IMR-90 (cell line): Measurements from ENCODE around the gene PIGZ.

Experiments
- CEBPB ChIP-seq: IDR thresholded peaks from 2 replicates; pipeline ENCODE4 v1.6.1; 2012; ENCODE audit warnings: low read depth, low read length, improper control_type of control experiment
- CHD1 ChIP-seq: IDR thresholded peaks from 2 replicates; pipeline ENCODE4 v1.6.1; 2012; ENCODE audit warnings: low read depth, low read length, improper control_type of control experiment
- FOS ChIP-seq: fragments of 150-350 bp; IDR thresholded peaks from 2 replicates; pipeline ENCODE4 v1.6.1; 2016; ENCODE audit warnings: low read depth, low read length
- MAFK ChIP-seq: IDR thresholded peaks from 2 replicates; pipeline ENCODE4 v1.6.1; 2012; ENCODE audit warnings: low read depth, low read length, improper control_type of control experiment
- MAZ ChIP-seq: IDR thresholded peaks from 2 replicates; pipeline ENCODE4 v1.6.1; 2012; ENCODE audit warnings: low read depth, mild to moderate bottlenecking, low read length, improper control_type of control experiment, moderate library complexity, borderline replicate concordance
- NFE2L2 ChIP-seq: fragments of 150-350 bp; IDR thresholded peaks from 2 replicates; pipeline ENCODE4 v1.6.1; 2016; ENCODE audit warnings: low read depth, mild to moderate bottlenecking, low read length
- POLR2A ChIP-seq: IDR thresholded peaks from 2 replicates; pipeline ENCODE4 v1.6.1; 2012; ENCODE audit warnings: mild to moderate bottlenecking, low read depth, low read length
- RCOR1 ChIP-seq: IDR thresholded peaks from 2 replicates; pipeline ENCODE4 v1.6.1; 2012; ENCODE audit warnings: mild to moderate bottlenecking, low read length, improper control_type of control experiment; ENCODE audit not compliant: insufficient replicate concordance
- TF ChIP-seq, protein P1 (sequence below): conservative IDR thresholded peaks from 2 replicates; pipeline ENCODE4 v1.5.1; 2012; ENCODE audit warnings: mild to moderate bottlenecking, low read depth, low read length, improper control_type of control experiment

DNA sequence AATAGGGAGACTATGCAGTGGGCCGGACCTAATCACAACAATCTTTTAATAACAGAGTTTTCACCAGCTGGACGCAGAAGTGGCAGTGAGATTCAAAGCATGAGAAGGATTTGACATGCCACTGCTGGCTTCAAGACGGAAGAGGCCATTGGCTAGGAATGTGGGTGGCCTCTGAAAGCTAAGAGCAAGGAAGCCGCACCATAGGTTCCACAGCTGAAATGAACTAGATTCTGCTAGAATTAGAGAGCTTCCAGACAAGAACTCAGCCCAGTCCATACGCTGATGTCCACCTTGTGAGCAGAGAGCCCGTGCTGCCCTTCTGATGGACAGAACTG is 19.4 kb downstream of the PIGZ start:
- no peak for TF ChIP-seq POLR2A
- TF ChIP-seq CEBPB: no peak
- TF ChIP-seq, protein P1, sequence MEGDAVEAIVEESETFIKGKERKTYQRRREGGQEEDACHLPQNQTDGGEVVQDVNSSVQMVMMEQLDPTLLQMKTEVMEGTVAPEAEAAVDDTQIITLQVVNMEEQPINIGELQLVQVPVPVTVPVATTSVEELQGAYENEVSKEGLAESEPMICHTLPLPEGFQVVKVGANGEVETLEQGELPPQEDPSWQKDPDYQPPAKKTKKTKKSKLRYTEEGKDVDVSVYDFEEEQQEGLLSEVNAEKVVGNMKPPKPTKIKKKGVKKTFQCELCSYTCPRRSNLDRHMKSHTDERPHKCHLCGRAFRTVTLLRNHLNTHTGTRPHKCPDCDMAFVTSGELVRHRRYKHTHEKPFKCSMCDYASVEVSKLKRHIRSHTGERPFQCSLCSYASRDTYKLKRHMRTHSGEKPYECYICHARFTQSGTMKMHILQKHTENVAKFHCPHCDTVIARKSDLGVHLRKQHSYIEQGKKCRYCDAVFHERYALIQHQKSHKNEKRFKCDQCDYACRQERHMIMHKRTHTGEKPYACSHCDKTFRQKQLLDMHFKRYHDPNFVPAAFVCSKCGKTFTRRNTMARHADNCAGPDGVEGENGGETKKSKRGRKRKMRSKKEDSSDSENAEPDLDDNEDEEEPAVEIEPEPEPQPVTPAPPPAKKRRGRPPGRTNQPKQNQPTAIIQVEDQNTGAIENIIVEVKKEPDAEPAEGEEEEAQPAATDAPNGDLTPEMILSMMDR: no peak
- no peak for TF ChIP-seq CHD1
- no peak for TF ChIP-seq FOS
- TF ChIP-seq MAFK: no peak
- no peak for TF ChIP-seq RCOR1
- TF ChIP-seq MAZ: no peak
- no peak for TF ChIP-seq NFE2L2
